Smooth muscle cell of the pulmonary artery (primary cell): Measurements from ENCODE around the gene GYPB. TPM values are rescaled to one million over a fixed set of nuclear protein-coding genes. Genes with fewer than 3 reads are reported as not detected.

Experiments used
- total RNA-seq: library from RNA; depleted of rRNA; stranded (reverse); fragments of >200 nt; gene quantifications from 2 replicates; pipeline ENCODE4 v1.2.3, GENCODE V29; 2014

GYPB gene
- not detected in 2 replicates for total RNA-seq

DNA sequence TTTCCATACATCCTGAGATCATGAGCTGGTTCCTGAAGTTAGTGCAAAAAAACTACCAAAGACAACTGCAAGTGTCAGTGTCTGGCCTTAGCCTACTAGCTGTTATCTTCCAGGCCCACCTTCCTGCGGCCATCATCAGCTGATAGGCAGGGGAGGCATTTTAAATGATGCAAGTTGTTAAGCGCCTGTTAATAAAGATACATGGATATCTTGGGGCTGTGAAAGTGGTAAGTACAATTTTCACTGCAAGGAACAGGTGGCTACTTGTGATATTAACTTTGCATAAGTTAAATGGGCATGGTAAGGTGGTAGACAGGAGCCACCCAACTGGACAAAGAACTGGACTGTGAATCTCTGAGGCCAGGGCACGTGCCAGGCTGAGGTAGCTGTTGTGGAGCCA is at the start of gene GYPB:
Gene GYPB (minus strand): TSS at position 104 of the 400 bp plus-strand sequence. CDS start 93 bp downstream, at position 11.

Other genes with a start within 250 kb of the GYPB start
- 0.43 and 2.1 TPM in 2 replicates for gene GYPE, start 113.8 kb downstream of the GYPB start, total RNA-seq
- not detected in 2 replicates for gene GYPA, start 121.3 kb upstream of the GYPB start, total RNA-seq